Activated CD4-positive, alpha-beta T cell treated with anti-CD3 and anti-CD28 coated beads, Interleukin-2, amount 50 U/mL, for 1 hour (primary cell): ENCODE data around the gene SHB.

ENCODE experiments used
- DNase-seq: peaks from one replicate; pipeline ENCODE4 v3.0.0-alpha.2; 2020

The SHB gene

DNA sequence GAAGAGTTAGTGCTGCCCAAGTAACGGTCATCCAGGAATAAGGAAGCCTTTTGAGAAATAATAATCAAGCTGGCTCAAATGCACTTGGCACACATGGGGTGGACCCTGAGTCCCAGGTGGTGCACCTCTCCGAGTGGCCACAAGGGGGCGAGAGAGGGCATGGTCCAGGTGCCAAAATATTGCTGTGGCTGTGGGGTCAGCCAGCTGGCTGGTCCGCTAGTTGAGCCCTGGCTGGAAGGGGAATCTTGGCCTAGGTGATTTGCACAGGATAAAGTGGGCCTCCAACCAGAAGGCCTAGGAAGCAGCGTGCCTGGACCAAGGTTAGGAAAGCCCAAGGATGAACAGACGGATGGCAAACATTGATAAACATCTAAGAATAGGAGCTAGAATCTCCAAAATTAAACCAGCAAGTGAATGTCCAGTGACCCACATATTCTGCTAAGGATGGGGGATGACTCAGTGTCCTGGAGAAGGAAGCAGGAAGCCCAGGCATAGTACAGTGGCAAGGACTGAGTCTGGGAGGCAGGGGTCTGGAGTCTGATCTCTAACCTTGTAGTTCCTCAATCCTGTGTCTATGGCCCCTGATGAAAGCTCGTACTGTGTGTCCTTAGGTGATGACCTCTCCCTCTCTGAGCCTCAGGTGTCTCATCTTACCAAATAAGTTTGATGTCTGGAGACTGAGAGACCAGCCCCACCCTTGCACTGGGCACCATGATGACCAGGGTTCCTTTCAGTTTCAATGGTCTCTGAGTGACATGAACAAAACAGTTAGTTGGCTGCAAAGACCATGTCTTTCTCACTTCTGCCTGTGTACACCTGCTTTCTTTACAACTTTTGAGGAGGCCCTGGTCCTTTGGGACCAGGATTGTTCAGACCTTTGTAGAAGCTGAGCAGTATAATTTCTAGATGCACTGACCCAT is 19.2 kb upstream of the SHB start:
- peak; percentile 67 for DNase-seq

DNA sequence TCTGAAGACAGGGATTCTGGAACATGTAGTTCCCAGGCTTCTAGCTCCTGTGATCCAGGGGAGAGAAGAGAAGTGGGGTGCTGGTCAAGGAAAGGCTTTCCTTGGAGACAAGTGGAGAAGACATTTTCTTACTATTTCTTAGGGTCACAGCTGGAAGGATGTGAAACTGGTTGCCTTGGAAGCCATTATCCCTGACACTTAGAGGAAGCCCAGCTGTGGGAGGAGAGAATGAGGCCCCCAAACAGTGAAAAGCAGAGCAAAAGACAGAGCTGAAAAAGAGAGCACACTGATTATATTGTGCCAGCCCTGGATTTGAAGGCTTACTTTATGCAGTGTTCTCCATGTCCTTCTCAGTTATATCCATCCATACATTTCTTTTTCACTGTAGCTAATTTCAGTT is 17.5 kb upstream of the SHB start:
- no peak for DNase-seq

DNA sequence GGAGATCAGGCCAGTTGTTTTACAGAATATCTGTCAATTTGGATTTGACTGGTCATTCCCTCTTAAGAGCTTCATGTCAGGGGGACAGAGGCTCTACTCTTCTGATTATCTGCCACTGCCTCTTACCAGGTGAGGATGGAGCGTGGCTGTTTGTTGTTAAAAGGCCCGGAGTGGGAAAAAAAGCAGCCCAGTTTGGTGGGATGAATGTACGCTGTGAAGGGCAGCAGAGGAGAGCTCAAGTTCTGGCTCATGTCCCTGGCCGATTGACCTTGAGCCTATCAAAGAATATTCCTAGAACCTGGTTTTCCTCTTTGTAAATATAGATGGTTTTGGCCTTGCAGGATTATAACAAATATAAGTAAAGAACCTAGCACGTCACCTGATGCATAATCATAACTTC is 16.3 kb upstream of the SHB start:
- no peak for DNase-seq

DNA sequence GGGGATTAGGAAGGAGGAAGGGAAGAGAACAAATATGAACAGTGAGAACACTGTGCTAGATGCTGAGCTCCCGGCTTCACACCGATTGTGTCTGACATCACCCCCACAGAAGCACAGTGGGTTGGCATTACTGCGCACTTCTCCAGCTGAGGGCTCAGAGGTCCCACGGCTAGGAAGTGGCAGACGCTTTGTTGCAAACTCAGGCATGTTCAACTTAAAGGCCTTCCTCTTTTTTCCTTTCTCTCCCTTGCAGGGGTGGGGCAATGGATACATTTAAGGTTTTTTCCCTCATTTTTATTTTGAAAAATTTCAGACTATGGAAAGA is 15.5 kb upstream of the SHB start:
- DNase-seq = no peak

DNA sequence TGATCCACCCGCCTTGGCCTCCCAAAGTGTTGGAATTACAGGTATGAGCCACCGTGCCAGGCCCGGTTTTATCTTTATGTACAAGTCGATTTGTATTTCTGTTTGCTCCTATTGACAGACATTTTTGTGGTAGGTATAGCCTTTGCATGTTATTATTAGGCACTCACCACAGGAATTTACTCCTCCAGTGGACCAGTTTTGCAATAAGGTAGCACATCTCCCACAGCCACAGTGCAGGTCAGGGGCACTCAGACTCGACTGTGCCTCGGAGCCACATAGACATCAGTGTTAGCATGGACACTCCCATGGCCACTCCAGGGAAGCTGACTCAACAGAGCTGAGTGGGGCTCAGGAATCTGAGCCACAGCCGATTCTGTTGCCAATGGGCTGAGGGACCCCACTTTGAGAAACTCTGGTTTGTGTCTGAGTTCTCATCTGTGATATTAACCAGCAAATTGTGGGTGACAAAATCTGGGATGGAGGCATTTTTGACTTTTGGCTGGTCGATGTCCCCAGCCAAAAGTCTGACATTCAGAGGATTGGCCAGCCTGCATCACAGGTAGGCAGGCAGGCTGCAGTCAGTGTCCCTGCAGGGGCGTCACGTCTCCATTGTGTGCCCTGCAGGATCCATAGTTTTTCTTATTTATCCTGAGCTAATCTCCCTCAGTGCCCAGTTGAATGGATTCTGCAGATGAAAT is 15.0 kb upstream of the SHB start:
- DNase-seq = no peak

DNA sequence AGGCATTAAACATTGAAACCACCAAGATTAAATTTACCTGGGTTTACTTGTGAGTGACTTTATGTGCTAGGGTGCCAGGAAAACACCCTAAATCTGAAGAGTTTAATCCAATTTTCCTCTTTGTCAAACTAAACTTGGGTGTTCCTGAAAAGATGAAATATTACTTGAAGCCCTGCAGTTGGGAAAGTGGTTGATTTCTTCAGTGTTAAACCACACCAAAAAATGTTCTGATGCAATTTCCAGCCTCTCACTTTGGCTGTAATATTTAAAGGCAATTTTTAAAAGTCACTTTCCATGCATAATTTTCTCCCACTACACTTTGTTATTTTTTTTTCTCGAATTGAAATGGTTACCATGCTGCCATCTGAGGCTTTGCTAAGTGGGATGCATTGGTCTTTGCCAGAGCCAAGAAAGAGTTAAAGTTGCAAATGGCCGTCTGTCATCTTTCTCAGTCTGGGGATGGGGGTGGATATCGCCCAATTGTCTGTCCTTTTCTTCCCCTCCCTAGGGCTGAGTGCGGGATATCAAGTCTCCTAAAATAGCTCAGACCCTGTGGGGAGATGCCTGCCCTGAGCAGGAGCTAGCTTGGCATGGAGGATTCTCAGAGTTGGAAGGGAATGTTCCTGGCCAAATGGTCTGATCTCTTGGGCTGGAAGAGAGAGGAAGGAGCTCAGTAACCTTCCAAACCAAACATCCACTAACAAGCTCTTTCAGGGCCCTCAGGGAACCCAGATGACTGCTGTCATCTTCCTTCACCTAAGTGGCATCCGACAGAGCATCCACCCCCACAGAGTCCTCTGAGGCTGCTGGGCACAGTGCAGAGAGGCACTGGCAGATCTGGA is 13.6 kb upstream of the SHB start:
- DNase-seq = no peak

DNA sequence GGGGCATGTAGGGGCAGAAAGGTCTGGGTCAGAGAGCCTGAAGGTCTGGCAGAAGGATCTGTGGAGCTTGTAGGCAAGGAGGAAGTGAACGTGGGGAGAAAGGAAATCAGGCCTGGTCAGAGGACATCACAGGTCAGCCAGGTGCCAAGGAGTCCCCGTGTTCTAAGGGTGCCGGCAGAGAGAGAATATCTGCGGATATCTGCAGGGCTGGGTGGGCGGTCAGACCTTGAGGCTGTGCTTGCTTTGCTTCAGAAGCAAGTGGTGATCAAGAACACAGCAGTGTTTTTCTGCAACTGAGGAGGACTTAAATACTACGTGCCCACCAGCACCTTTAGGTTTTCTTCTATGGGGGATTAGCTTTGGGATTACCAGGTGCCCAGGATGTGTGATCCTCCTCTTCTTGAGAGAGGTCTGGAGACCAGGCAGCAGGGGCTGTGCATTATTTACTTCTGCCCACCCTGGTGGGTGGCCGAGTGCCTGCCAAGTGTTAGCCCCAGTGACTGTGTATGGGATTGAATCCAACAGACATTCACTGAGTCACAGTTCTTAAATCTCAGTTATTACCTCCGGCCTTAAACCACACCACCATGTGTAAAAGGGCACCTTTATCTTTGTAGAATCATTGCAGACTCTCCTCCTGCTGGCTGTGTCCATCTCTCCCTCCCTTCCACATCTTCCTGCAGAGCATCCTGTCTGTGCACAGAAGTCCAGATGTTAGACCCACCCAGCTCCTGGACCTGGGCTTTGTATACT is 12.5 kb upstream of the SHB start:
- DNase-seq = no peak

DNA sequence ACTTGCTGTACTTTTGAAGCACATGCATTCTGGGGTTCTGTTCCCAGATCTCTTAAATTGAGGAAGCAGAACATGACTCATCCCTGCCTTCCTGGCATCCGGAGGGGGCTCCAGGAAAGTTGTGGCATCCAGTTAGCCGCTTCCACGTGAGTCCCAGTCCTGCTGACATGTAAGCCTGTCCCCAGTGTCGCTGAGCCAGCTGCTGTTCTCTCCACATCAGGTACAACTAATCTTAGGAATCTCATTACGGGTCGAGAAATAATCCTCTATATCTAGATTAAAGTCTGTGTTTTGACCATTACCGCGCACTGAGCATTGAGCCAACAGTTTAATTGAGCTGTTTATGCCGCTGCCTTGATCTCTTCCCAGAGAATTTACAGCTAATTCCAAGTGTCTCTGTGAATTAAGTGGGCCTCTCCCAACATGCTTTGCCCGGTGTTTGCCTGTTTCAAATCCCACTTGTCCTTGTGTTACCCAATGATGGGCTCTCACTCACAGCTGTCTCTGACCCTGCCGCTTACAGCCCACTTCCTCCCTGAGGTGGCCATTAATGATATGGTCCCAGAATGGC is 10.5 kb upstream of the SHB start:
- no peak for DNase-seq

DNA sequence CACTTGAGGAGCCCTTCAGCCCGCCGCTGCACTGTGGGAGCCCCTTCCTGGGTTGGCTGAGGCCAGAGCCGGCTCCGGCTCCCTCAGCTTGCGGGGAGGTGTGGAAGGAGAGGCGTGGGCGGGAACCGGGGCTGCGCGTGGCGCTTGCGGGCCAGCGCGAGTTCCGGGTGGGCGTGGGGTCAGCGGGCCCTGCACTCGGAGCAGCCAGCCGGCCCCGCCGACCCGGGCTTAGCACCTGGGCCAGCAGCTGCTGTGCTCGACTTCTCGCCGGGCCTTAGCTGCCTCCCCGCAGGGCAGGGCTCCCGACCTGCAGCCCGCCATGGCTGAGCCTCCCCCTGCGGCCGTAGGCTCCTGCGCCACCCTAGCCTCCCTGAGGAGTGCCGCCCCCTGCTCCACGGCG is 6.2 kb upstream of the SHB start:
- no peak for DNase-seq

DNA sequence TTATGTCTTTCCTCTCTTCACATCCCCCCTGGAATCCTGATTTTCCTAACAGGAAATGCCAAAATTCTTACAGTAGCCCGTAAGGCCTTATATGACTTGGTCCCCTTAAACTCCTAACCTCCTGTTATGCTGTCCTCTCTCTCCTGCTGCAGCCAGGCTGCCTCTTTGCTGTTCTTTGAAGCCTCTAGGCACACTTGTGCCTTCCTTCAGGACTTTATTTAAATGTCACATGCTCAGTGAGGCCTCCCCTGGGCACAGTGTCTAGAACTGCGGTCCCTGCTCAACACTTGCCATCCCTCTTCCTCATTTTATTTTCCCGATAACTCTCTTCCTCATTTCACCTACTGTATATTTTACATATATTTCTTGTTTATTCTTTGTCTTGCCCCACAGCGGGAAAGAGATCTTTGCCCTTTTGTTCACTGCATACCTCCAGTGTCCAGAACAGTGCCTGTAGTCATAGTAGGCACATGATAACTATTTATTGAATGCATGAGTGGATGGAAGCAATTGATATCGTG is 5.5 kb upstream of the SHB start:
- DNase-seq = no peak

DNA sequence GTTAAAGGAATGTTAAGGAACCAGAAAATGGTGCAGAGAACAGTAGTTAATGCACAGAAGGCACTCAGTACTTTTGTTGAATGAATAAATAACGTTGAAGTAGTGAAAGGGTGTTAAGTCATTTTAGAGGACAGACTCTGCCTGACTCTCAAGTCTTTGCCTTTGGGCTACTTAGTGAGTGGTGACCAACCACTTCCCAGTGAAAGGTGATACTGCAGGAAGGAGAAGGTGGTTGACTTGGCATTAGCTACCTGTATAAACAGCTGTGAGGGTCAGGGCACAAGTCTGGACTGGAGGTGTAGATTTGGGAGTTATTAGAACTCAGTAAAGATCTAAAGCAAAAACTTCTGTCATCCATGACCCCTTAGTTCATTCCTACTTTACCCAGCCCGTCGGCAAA is 4.9 kb upstream of the SHB start:
- DNase-seq = no peak

DNA sequence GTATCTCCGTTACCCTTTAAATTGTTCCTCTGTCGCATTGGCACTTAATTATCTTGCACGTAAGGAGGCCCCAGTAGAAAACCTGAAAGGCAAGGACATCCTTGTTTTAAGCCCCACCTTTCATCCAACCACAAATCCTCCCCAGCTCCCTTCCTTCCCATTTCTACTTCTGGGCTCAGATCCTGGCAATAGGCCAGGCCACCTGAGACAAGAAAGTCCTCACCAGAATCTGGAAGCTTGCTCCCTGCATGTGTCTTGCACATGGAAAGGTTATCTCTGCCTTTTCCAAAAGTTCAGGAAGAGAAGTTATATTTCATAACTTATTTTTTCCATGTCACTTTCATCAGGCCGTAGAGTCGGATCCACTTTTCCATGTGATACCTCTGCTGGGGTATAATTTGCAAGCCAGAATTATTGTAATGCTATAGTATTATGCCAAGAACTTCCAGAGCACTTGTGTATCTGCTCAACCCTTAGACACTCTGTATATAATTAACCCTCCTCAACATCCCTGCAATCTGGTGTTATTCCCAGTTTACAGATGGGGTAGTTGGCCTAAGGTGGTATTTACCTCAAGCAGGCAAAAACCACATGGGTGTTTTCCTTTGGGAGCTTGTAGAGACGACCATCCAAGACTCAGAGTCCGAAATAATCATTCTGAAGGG is 2.6 kb upstream of the SHB start:
- no peak for DNase-seq

DNA sequence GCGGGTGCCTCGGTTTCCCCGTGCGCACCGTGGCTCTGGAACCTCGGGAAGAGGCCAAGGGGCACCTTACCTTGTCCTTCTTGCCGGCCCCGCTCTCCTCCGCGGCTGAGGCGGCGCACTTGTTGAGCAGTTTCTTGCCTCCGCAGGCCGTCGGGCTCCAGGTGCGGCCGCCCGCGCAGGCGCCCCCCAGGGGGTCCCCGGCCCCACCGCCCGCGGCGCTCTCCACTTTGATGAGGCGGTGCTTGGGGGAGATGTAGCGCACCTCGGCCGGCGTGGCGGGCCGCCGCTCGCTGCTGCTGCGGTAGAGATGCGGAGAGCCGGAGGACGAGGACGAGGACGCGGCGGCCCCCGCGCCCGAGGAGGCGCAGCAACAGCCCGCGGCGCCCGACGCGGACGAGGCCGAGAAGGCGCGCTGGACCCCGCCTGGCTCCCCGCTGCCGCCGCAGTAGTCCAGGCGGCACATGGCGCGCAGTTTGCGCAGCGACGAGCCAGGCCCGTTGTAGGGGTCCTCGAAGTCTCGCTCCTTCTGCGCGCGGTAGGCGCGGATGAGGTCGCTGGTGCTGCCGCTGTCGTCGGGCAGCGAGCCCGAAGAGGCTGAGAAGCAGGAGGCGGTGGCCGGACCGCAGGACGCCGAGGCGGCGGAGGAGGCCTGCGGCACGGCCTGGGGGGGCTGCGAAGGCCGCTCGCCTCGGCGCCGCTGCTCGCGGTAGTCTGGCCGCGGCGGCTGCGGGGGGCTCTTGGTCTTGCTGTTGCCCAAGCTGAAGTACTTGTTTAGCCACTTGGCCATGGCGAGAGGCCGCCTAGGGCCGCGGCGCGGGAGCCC is 957 bp downstream of the SHB start:
- no peak for DNase-seq

DNA sequence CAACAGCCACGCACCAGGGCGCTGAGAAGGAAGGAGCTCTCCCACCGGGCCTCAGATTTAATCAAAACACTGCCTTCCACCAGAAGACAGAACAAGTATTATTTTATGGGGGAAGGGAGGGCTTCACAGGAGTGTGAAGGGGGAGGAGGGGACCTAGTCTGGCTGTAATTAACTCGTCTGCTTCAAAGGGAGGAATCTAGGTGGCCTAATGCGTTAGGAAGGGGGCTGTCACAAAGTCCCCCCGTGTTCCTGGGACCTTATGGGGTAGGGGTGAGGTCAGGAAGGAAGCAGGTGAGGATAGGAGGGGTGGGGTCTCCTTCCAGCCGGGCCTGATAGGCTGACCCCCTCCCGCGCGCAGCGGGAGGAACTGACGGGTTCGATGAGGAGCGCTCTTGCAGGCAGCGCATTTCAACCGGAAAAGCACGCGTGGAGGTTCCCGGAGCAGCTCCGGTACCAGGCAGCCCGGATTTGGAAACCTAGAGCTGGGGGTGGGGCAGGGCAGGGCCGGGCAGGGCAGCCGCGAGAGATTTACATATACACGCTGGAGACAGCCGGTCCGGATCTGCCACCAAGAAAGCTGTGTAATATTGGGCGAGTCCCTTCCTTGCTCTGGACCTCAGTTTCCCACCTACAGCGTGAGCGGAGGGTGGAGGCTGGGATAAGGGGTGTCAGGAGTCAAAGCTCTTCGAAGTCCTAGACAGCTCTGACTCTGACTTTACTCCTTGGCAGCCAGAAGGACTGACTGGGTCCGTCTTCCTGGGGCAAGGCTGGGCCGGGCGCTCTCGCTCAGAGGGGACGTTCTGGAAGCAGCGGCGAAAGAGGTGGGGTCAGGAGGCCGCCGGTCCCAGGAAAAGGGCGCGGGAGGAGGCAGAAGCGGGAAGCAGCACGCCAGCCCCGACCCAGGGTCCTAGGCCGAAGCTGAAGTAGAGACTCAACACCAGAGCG is 1.8 kb downstream of the SHB start:
- peak; percentile 9 for DNase-seq

DNA sequence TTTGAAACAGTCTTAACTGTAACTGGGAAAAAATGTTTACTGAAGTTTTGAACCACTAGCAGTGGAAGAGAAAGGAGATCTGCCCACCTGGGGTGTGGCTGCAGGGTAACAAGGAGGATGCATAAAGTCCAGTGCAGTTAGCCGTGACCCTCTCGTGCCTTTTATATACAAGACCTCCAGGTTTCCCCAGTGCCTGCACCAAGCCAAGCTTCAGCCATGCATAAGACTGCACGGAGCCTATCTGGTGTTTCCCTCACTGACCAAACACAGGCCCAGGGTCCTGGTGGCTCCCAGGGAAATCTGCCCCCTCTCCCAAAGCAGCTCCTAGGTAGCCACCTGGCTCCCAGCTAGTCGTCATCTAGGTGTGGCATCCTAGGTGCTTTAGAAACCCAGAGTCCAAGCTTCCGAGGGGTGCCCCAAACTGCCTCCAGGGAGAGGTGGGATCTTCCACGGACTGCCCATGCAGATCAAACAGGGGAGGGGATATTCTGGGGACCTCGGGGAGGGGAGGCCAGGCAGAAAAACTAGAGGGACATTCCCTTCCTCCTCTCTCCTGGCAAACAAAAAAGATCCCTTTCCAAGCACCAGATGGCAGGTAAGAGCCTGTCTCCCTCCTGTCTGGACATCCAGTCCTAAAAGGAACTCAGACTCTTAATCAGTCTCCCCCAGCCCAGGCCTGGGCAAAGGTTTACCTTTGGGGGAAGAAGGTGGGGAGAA is 2.7 kb downstream of the SHB start:
- DNase-seq = no peak

DNA sequence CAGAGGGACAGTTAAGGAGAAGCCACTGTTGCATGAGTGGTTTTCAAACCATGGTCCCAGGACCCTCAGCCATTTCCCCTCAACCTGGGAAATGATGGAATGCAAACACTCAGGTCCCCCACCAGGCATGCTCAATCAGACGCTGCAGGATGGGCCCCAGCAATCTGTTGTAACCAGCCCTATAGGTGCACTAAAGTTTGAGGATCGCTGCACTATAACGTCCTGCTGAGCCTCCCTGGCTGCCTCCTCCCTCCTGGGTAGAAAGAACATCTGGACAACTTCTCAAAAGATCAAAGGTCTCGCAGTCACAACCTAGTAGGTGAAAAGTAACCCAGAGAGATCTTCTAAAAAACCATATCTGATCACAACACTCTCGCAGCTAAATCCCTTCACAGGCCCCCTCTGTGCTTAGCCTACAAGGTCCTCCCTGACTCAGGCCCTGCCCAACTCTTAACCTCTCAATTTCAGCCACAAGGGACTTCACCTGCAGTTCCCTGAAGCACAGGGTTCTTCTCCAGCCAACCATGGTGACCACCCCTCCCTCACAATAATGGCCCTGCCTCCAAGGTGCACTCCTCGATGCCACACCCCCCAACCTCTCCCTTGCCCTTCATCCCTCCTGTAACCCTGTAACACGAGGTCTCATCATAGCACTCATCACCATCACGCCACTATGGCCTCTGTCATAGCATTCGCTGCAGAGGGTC is 3.5 kb downstream of the SHB start:
- DNase-seq = no peak

DNA sequence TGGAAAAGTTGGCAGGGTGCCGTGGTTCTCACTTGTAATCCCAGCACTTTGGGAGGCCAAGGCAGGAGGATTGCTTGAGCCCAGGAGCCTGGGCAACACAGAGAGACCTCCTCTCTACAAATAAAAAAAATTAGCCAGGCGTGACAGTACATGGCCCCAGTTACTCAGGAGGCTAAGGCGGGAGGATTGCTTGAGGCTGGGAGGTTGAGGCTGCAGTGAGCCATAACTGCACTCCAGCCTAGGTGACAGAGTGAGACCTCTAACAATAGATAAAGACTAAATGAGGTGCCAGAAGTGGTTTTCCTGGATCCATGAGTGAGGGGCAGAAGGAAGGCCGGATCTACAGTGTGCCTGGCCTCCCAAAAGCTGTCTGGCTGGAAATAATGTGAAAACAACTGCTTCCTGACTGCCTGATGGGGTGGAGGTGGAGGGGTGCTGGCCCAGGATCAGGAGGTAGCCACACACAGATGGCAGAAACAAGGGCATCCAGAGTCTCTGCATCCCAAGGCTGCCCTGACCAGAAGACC is 4.1 kb downstream of the SHB start:
- DNase-seq = no peak

DNA sequence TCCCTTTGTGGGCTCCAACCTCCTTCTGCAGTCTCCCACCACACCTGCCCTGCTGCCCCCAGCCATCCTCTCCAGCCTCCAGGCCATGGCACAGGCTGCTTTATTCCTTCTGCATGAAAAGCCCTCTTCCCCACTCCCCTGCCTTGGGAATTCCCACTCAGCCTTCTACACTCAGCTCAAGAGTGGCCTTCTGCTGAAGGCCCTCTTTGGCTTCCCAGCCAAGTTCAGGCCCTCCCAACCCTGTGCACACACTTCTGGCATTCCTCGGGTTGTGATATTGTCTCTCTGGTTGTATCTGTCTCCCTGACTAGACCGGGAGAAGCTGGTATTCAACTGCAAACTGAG is 5.7 kb downstream of the SHB start:
- DNase-seq = no peak
